HG03521 (cell line): ENCODE measurements around the gene KCNJ15.

Experiments
- ATAC-seq: cut with Tn5 transposase; IDR thresholded peaks from one replicate; pipeline ENCODE4 v1.9.1; 2021; ENCODE audit warnings: mild to moderate bottlenecking, moderate library complexity; ENCODE audit not compliant: unreplicated experiment

Gene KCNJ15

GRCh38 chr21:38325216-38325615 lies 68.4 kb downstream of the KCNJ15 start:
- no peak for ATAC-seq

- no peak for ATAC-seq
These were observed 69.1 kb downstream of the KCNJ15 start for GRCh38 chr21:38325731-38326420.

DNA sequence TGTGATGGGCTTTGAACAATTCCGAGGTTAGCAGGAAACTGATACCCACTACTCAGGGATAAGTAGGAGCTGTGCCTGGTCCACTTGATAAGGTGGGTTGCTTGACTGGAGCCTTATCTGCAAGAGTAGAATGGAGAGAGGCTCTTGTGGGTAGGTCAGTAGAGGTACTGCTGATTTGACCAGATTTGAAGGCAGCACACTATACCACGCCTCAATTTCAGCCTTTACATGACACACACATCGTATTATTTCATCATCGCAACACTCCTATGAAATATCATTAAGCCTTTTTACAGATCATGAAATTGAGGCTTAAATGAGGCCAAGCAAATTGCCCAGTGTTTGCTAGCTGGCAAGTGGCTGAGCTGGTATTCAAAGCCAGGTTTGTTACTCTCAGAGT lies 69.6 kb downstream of the KCNJ15 start:
- no peak for ATAC-seq

- no peak for ATAC-seq
These were observed 70.1 kb downstream of the KCNJ15 start for GRCh38 chr21:38326899-38327298.

DNA sequence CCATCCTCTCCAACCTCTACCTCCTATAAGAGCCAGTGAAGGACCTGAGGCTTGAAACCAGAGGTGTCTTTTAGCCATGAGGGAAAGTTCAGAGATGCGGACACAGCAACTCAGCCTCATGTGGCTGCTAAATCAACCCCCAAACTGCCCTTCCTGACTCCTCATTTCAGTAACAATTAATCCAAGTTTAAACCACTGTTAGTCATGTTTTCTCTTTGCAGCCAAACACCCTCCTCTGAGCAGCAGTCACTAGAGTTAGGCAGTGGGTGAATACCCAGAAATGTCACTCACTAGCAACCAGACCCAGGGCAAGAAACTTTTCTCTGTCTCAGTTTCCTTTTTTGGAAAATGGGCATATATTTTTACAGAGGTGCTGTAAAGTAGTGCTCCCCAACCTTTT lies 71.2 kb downstream of the KCNJ15 start:
- no peak for ATAC-seq

- ATAC-seq: no peak
These were observed 72.4 kb downstream of the KCNJ15 start for GRCh38 chr21:38329162-38329561.

DNA sequence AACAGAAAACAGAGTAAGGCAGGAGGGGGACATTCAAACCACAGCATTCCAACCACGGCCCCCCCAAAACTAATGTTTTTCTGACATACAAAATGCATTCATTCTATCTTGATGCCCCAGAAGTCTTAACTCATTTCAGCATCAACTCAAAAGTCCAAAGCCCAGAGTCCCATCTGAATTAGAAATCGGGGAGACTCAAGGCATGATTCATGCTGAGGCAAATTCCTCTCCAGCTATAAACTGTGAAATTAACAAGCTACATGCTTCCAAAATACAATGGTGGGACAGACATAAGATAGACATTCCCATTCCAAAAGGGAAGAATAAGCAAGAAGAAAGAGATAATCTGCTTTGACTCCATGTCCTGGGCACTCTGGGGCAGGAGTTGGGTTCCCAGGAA lies 73.9 kb downstream of the KCNJ15 start:
- no peak for ATAC-seq

DNA sequence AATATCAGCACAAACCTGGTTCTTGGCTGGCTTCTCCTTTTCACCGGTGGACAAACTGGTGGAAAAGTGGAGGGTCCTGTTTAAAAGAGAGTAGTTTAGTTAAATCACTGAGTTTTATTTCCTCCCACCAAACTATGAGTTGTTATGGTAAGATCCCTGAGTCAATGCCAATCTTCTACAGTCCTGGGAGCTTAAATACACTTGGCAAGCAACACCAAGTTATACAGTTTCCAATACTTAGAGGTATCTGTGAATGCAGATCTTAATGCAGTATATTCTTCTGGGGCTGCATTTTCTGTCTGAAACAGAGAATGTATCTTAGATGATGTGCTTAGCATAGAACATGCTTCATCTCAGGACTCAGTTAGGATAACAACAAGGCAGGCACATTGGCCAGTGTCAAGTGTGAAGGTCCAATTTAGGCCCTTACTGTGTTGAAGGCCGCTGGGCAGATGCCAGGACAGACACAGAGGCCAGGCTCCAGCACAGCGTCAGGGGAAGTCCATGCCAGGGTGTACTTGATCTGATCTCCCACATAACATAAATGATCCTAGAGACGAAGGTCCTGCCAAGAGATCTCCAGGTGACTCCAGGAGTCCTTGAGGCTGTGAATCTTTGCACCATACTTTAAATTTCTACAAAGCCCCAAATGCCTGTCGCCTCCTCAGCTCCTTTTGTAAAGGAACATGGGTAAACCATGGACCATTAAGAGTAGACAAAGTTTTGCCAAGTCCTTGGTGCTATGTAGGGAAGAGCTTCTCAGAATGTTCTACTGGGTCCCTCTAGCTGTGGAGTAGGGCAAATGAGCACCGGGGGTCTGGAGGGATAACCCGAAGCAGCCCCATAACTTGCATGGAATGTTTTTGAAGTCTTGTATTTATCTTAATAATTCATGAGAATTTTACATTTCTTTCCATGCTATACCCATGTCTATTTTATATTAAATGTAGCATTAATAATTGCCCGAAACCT lies 76.8 kb downstream of the KCNJ15 start:
- ATAC-seq: no peak

DNA sequence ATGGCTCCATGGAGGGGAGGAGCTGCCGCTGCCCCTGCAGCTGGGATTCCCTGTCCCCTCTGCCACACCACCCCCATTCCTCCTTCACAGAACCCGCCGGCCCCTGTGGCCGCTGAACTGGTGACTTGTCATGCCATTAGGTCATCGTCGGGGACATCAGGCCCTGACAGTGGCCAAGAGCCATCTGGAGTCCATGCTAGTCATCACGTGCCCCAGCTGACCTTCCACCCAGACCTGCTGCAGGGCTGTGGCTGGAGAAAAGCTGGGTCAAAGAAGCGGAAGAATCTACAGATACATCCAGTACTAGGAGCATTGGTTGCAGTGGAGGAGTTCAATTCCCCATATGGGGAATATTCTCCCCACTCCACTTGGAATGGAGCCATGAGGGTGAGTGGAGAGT lies 78.1 kb downstream of the KCNJ15 start:
- ATAC-seq: no peak

DNA sequence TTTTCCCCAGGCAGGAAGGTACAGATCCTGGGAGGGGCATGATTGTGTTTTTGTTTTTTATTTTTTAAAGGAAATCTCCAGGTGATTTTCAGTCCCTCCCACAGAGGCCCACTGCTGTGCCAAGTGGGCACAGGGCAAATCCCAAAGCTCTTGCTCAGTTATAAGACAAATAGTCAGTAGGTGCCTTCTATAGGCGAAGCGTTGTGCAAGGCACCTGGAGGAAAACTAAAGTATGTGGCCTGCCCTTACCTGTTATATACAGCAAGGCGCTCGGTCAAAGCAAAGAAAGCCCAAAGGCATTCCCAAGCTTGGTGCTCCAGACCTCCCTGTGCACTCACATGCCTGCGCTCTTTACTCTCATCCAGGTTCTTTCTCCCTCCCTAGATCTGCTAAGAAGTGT lies 81.0 kb downstream of the KCNJ15 start:
- ATAC-seq: no peak

GRCh38 chr21:38340131-38340530 lies 83.3 kb downstream of the KCNJ15 start:
- ATAC-seq: no peak

- ATAC-seq: no peak
These were observed 84.8 kb downstream of the KCNJ15 start for GRCh38 chr21:38341546-38342012.

DNA sequence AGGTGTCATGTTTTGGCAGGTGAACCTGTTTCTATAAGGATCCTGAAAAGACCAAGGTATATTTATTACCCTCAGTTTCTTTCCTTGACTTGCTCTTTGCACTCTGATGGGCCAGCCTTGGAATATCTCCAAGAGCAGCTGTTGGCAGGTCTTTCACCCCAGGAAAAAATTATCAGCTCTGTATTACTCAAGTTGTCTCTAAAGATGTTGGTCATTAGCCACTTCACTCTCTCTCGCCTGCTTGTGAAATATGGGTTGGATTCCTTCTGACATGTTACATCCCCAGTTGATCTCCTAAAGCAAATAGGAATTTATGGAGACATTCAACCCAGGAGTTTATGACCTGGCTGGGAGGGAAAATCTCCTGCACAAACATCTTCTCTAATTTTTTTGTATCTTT lies 85.9 kb downstream of the KCNJ15 start:
- ATAC-seq: no peak

DNA sequence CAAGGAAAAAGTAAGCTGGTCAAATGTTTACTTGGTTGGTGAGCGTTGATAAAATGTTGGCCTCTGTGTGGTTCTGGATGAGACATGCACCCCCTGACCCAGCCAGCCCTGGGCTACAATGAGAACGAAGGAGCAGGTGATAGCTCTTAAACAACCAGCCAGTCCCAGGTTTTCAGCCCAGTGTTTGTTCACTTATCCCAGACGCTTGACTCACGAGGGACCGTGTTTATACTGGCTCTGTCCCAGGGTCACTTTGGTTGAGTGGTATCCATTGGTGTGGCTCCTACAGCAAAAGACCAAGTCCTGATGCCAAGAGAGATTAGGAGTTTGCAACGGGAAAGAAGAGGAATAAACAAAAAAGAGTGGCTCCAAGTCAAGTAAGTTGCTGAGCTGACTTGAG lies 86.9 kb downstream of the KCNJ15 start:
- ATAC-seq: no peak

- ATAC-seq: no peak
These were observed 89.5 kb downstream of the KCNJ15 start for GRCh38 chr21:38346286-38346685.

DNA sequence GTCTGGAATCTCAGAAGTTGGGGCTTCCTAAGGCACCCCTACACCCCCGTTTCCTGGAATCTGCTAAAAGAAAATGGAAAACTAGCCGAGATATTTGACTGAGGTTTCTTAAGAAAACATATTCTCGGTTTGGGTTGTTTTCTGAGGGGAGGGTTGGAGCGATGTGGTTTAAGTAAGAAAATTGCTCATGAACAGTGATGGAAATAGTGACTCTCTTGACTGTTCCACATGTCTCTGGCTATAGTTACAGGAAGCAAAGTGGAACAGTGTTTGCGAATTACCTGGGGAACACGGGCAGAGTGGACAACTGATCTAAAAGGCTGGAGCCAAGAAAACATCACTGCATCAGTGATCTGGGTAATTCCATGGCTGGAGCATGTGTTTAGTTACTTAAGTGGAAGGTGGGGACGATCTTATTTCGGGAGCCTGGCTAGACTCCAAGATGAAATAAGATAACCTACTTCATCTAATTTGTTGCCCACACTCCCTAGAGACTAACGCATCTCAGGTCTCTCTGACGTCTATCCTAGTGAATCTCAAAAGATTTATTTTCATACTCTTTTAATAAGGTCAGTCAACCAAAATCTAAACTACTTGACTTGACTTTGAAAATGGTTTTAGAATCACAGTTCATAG lies 92.4 kb downstream of the KCNJ15 start:
- no peak for ATAC-seq

DNA sequence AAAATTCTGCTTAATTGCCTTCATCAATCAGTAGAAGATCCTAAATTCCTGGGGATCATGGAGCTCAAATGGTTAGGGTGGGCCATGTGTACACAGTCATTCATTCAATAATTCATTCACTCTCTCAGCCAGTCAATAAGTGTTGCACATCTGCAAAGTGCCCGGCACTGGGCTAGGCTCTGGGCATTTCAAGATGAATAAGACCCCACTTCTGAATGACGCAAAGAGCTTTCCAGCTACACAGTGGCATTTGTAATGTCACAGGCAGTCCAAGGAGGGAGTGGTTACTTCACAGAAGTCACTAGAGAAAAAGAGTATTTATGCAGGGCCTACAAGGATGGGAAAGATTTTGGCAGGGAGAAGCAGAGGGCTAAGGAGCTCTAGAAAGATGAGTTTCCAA lies 93.2 kb downstream of the KCNJ15 start:
- no peak for ATAC-seq

GRCh38 chr21:38350684-38351083 lies 93.9 kb downstream of the KCNJ15 start:
- ATAC-seq: no peak

GRCh38 chr21:38351176-38351959 lies 94.6 kb downstream of the KCNJ15 start:
- no peak for ATAC-seq

GRCh38 chr21:38351961-38352521 lies 95.2 kb downstream of the KCNJ15 start:
- ATAC-seq: no peak
